K562 (cell line): ENCODE measurements around the gene ZC3H12C. TPM values are rescaled to one million over a fixed set of nuclear protein-coding genes. Genes with fewer than 3 reads are reported as not detected.

Experiments used
- ATAC-seq: fragments of 200-7000 bp; cut with Tn5 transposase; 3 replicates; pipeline ENCODE4 v1.9.1; 2020; ENCODE audit warnings: moderate library complexity
- BruUV-seq: library from RNA; stranded (reverse); fragments of 400-500 nt; replicated peaks from 2 replicates; lab custom pipeline; 2021; lab: Mats Ljungman, UMichigan
- CTCF ChIA-PET: fragments of 300-600 bp; formaldehyde crosslinking; extraction: SDS; loops from one replicate; lab custom pipeline; 2021; ENCODE audit warnings: low intra/inter-chr PET ratio; lab: Yijun Ruan, JAX
- POLR2A ChIA-PET: fragments of 300-600, 350-650 bp; sonication (Branson Sonifier 250); formaldehyde crosslinking; extraction: SDS; loops from one replicate; lab custom pipeline; 2021; ENCODE audit warnings: antibody characterized with exemption, inconsistent platforms; lab: Yijun Ruan, JAX
- DNase-seq, 4 experiments: peaks; one replicate each; pipeline versions ENCODE4 v3.0.0 to v3.0.0-alpha.2; 2011 to 2018; ENCODE audit warnings: low spot score in 3 of 4, mixed read lengths in 3 of 4; ENCODE audit errors: extremely low read depth in 1 of 4
- FAIRE-seq: peaks from 2 replicates; lab custom pipeline; 2011; peaks lifted over from hg19 to GRCh38; lab: Jason Lieb, UNC
- H2AFZ ChIP-seq: 2 replicates; pipeline ENCODE4 v1.6.0; 2011; ENCODE audit warnings: low read depth, low read length, control low read depth, inconsistent platforms
- H3K27ac ChIP-seq: fragments of 200-600 bp; 3 replicates; pipeline ENCODE4 v1.8.0; 2011; ENCODE audit warnings: low read depth, mild to moderate bottlenecking, control low read depth, inconsistent platforms, low read length, moderate library complexity, mixed read lengths; ENCODE audit errors: extremely low read depth
- H3K27me3 ChIP-seq, 2 experiments: fragments of 300-600 bp in 1 of 2; 2 replicates in 1 of 2; 3 replicates in 1 of 2; pipeline versions ENCODE4 v1.6.0 to v1.8.0; 2011; ENCODE audit warnings: inconsistent platforms in 2 of 2, low read length in 2 of 2, mild to moderate bottlenecking in 1 of 2, mixed read lengths in 1 of 2, moderate library complexity in 1 of 2; ENCODE audit not compliant: control insufficient read depth in 2 of 2, insufficient read depth in 2 of 2
- H3K36me3 ChIP-seq: fragments of 300-600 bp; 3 replicates; pipeline ENCODE4 v1.8.0; 2011; ENCODE audit warnings: mild to moderate bottlenecking, low read length, inconsistent platforms; ENCODE audit not compliant: control insufficient read depth, insufficient read depth
- H3K4me1 ChIP-seq, 2 experiments: fragments of 200-600 bp in 1 of 2; replicated peaks in 1 of 2; 2 replicates in 1 of 2; 3 replicates in 1 of 2; pipeline versions ENCODE4 v1.5.1 to v1.8.0; 2011; ENCODE audit warnings: inconsistent platforms in 2 of 2, low read length in 2 of 2, mild to moderate bottlenecking in 1 of 2, mixed read lengths in 1 of 2, moderate library complexity in 1 of 2; ENCODE audit not compliant: control insufficient read depth in 2 of 2, insufficient read depth in 2 of 2
- H3K4me2 ChIP-seq: 2 replicates; pipeline ENCODE4 v1.6.1; 2011; ENCODE audit warnings: low read length, control low read depth, inconsistent platforms, mixed read lengths; ENCODE audit not compliant: insufficient read depth
- H3K4me3 ChIP-seq: fragments of 200-600 bp; sonication (generic), shearing (Covaris generic); 2 replicates; pipeline ENCODE4 v1.5.1; 2016; ENCODE audit warnings: control low read depth, inconsistent platforms
- H3K79me2 ChIP-seq: fragments of 200-600 bp; 3 replicates; pipeline ENCODE4 v1.8.0; 2011; ENCODE audit warnings: low read length, inconsistent platforms; ENCODE audit not compliant: control insufficient read depth, insufficient read depth
- H3K9ac ChIP-seq, 2 experiments: 2 replicates each; pipeline versions ENCODE4 v1.6.0 to v1.6.1; 2011; ENCODE audit warnings: low read depth in 2 of 2, low read length in 2 of 2, control low read depth in 1 of 2, inconsistent platforms in 1 of 2, mild to moderate bottlenecking in 1 of 2, mixed read lengths in 1 of 2; ENCODE audit not compliant: insufficient read depth in 1 of 2
- H3K9me1 ChIP-seq: one replicate; pipeline ENCODE4 v1.6.0; 2011; ENCODE audit warnings: inconsistent platforms, mild to moderate bottlenecking, low read length, moderate library complexity; ENCODE audit not compliant: control insufficient read depth, insufficient read depth
- H3K9me3 ChIP-seq: replicated peaks from 2 replicates; pipeline ENCODE4 v1.5.1; 2011; ENCODE audit warnings: low read depth, low read length, inconsistent platforms; ENCODE audit not compliant: control insufficient read depth, insufficient read depth
- H4K20me1 ChIP-seq: replicated peaks from 2 replicates; pipeline ENCODE4 v1.6.1; 2011; ENCODE audit warnings: low read length, inconsistent platforms, mixed read lengths; ENCODE audit not compliant: control insufficient read depth, insufficient read depth
- ATF6 ChIP-seq: sonication (generic); formaldehyde crosslinking; IDR thresholded peaks from 2 replicates; pipeline ENCODE4 v1.4.0; 2020; ENCODE audit warnings: mild to moderate bottlenecking, missing genetic modification reagents
- BCL6 ChIP-seq: fragments of 250-450 bp; sonication (Bioruptor Pico); IDR thresholded peaks from 2 replicates; pipeline ENCODE4 v1.4.0; 2020
- CCAR2 ChIP-seq: fragments of 200-400 bp; formaldehyde crosslinking; IDR thresholded peaks from 2 replicates; pipeline ENCODE4 v1.6.1; 2017; ENCODE audit warnings: mild to moderate bottlenecking, low read depth, low read length
- DEAF1 ChIP-seq: fragments of 450-650 bp; formaldehyde crosslinking; IDR thresholded peaks from 2 replicates; pipeline ENCODE4 v1.4.0; 2020; ENCODE audit warnings: mild to moderate bottlenecking, moderate library complexity
- DMBX1 ChIP-seq: fragments of 250-450 bp; sonication (Bioruptor Pico); IDR thresholded peaks from 2 replicates; pipeline ENCODE4 v1.8.0; 2022; ENCODE audit warnings: inconsistent platforms, mild to moderate bottlenecking, moderate library complexity, borderline replicate concordance
- DPF2 ChIP-seq: fragments of 450-650 bp; IDR thresholded peaks from 2 replicates; pipeline ENCODE4 v1.6.1; 2016
- HBP1 ChIP-seq: fragments of 450-650 bp; formaldehyde crosslinking; IDR thresholded peaks from 2 replicates; pipeline ENCODE4 v1.4.0; 2022; ENCODE audit warnings: missing genetic modification characterization
- HDAC8 ChIP-seq: fragments of 450-650 bp; IDR thresholded peaks from 2 replicates; pipeline ENCODE4 v1.6.1; 2016; ENCODE audit warnings: mild to moderate bottlenecking, missing genetic modification characterization, moderate library complexity, missing compliant biosample characterization
- HES1 ChIP-seq: fragments of 450-650 bp; IDR thresholded peaks from 2 replicates; pipeline ENCODE4 v1.6.1; 2016; ENCODE audit warnings: low read depth, mild to moderate bottlenecking, moderate library complexity
- HNRNPUL1 ChIP-seq: fragments of 200-400 bp; formaldehyde crosslinking; IDR thresholded peaks from 2 replicates; pipeline ENCODE4 v1.6.1; 2017; ENCODE audit warnings: low read length
- NCOA1 ChIP-seq: fragments of 450-650 bp; IDR thresholded peaks from 2 replicates; pipeline ENCODE4 v1.6.1; 2016; ENCODE audit warnings: low read depth
- PCBP1 ChIP-seq: fragments of 200-400 bp; formaldehyde crosslinking; IDR thresholded peaks from 2 replicates; pipeline ENCODE4 v1.6.1; 2018; ENCODE audit warnings: mild to moderate bottlenecking, low read depth, low read length; ENCODE audit not compliant: poor library complexity, severe bottlenecking
- SPI1 ChIP-seq: IDR thresholded peaks from 2 replicates; pipeline ENCODE4 v1.6.1; 2011; ENCODE audit warnings: low read depth, low read length, control low read depth, borderline replicate concordance
- TCF15 ChIP-seq: fragments of 250-450 bp; sonication (Bioruptor Pico); IDR thresholded peaks from 2 replicates; pipeline ENCODE4 v1.8.0; 2022; ENCODE audit warnings: moderate library complexity, mild to moderate bottlenecking, inconsistent platforms
- ZBTB17 ChIP-seq: fragments of 450-650 bp; formaldehyde crosslinking; IDR thresholded peaks from 2 replicates; pipeline ENCODE4 v1.4.0; 2020; ENCODE audit warnings: mild to moderate bottlenecking
- ZNF408 ChIP-seq: fragments of 250-450 bp; sonication (Bioruptor Pico); IDR thresholded peaks from 2 replicates; pipeline ENCODE4 v1.4.0; 2020; ENCODE audit warnings: low read depth, mild to moderate bottlenecking, moderate library complexity
- ZNF586 ChIP-seq: fragments of 450-650 bp; formaldehyde crosslinking; conservative IDR thresholded peaks from 2 replicates; pipeline ENCODE4 v1.4.0; 2020; ENCODE audit warnings: mild to moderate bottlenecking, moderate library complexity
- ZNF644 ChIP-seq: fragments of 200-800 bp; sonication (Bioruptor generic); IDR thresholded peaks from 2 replicates; pipeline ENCODE4 v1.6.1; 2016; ENCODE audit warnings: low read depth, missing genetic modification characterization, missing compliant biosample characterization
- ZNF695 ChIP-seq: fragments of 450-650 bp; formaldehyde crosslinking; IDR thresholded peaks from 2 replicates; pipeline ENCODE4 v1.4.0; 2020; ENCODE audit warnings: mild to moderate bottlenecking, moderate library complexity
- WGBS: fragments of 100-300 bp; shearing (Covaris generic); methylation state at CpG from one replicate; pipeline ENCODE4 v1.1.6; 2016; ENCODE audit warnings: low coverage, mixed read lengths; ENCODE audit not compliant: insufficient coverage; ENCODE audit errors: missing lambda C conversion rate; 5-methylcytosine and 5-hydroxymethylcytosine counted together
- in situ Hi-C: fragments of 300-500 bp; cut with MboI; formaldehyde crosslinking; loops from 4 replicates; pipeline ENCODE4 v1.15.0; 2018; ENCODE audit warnings: inconsistent platforms, mixed read lengths
- intact Hi-C: fragments of 100-400 bp; cut with micrococcal nuclease; formaldehyde crosslinking; loops from 2 replicates; pipeline ENCODE4 v1.14.2; 2022
- polyA plus RNA-seq, 8 experiments: library from polyadenylated mRNA; depleted of rRNA in 4 of 8; stranded (reverse) in 5 of 8; unstranded in 3 of 8; fragments of >200 nt; fragmentation: Nextera tagmentation in 2 of 8; fragmentation: Illumina TruSeq in 1 of 8; extraction: Ambion mirVana in 2 of 8; extraction: Trizol in 1 of 8; gene quantifications; 2 replicates each; pipeline versions ENCODE4 v1.2.1 to v1.2.3, GENCODE V29; 2011 to 2014; ENCODE audit warnings: inconsistent platforms in 1 of 8, missing spikeins in 1 of 8
- total RNA-seq, 7 experiments: library from RNA; depleted of rRNA in 6 of 7; stranded (reverse); fragments of >200 nt in 6 of 7; fragmentation: Illumina TruSeq in 2 of 7; extraction: Trizol in 2 of 7; gene quantifications; 2 replicates each; pipeline versions ENCODE4 v1.2.1 to v1.2.3, GENCODE V29; 2011 to 2021; ENCODE audit warnings: low replicate concordance in 1 of 7

The ZC3H12C gene
- total and polyA plus RNA-seq, 9 of the 15 experiments (the other 6 are each of a cell fraction or from before 2014, with no cell fraction given): 0.56 to 5.9 (median 3.3) TPM

GRCh38 chr11:110071197-110071596 is 22.0 kb upstream of the ZC3H12C start:
- in situ Hi-C loops: no loop called here
- H3K4me3 ChIP-seq: no peak overlapping the region
- H4K20me1 ChIP-seq: no peaks in the 10 kb centered on the region
- no TSS peak for BruUV-seq
- no peaks in the 10 kb centered on the region for H3K36me3 ChIP-seq
- H3K4me1 ChIP-seq: peaks cover 4 to 57% of the 10 kb centered on the region in 2 experiments; a peak in 4 of 5 replicates
- ATAC-seq: no peak
- H3K79me2 ChIP-seq: no peaks in the 10 kb centered on the region
- H3K9me1 ChIP-seq: no peaks in the 10 kb centered on the region
- ChIA-PET POLR2A (no interaction called here), CTCF (no interaction called here)
- DNase-seq: no peak
- peak overlapping the region; percentile 19; the same call in 2 of the 3 replicates for H3K27ac ChIP-seq
- peak overlapping the region; percentile 36; the same call in 1 of the 2 replicates for H2AFZ ChIP-seq
- no peaks in the 10 kb centered on the region for H3K9me3 ChIP-seq
- no peak overlapping the region for H3K4me2 ChIP-seq
- WGBS: 67% methylated on average over 2 of the region's 2 CpGs
- no peaks in the 10 kb centered on the region for H3K27me3 ChIP-seq
- no peak for FAIRE-seq
- intact Hi-C loops: no loop called here
- H3K9ac ChIP-seq: no peak overlapping the region
- TF ChIP-seq HBP1 (CRISPR knock-in tag) (no peak), DMBX1 (no peak), ZNF644 (tag) (no peak), ZBTB17 (CRISPR knock-in tag) (no peak), DEAF1 (CRISPR knock-in tag) (no peak), CCAR2 (no peak), SPI1 (no peak), HNRNPUL1 (no peak), TCF15 (CRISPR knock-in tag) (no peak), HES1 (no peak), BCL6 (no peak), ZNF695 (CRISPR knock-in tag) (no peak), PCBP1 (no peak), NCOA1 (no peak), ZNF586 (CRISPR knock-in tag) (no peak), HDAC8 (no peak), ATF6 (CRISPR knock-in tag) (no peak), DPF2 (no peak), ZNF408 (CRISPR knock-in tag) (no peak)
